K562 (cell line): ENCODE measurements around the gene RGS6. TPM values are rescaled to one million over a fixed set of nuclear protein-coding genes. Genes with fewer than 3 reads are reported as not detected.

Source experiments
- ATAC-seq: fragments of 200-7000 bp; cut with Tn5 transposase; 3 replicates; pipeline ENCODE4 v1.9.1; 2020; ENCODE audit warnings: moderate library complexity
- BruUV-seq: library from RNA; stranded (reverse); fragments of 400-500 nt; replicated peaks from 2 replicates; lab custom pipeline; 2021; lab: Mats Ljungman, UMichigan
- CTCF ChIA-PET: fragments of 300-600 bp; formaldehyde crosslinking; extraction: SDS; loops from one replicate; lab custom pipeline; 2021; ENCODE audit warnings: low intra/inter-chr PET ratio; lab: Yijun Ruan, JAX
- POLR2A ChIA-PET: fragments of 300-600, 350-650 bp; sonication (Branson Sonifier 250); formaldehyde crosslinking; extraction: SDS; loops from one replicate; lab custom pipeline; 2021; ENCODE audit warnings: antibody characterized with exemption, inconsistent platforms; lab: Yijun Ruan, JAX
- DNase-seq, 4 experiments: peaks; one replicate each; pipeline versions ENCODE4 v3.0.0 to v3.0.0-alpha.2; 2011 to 2018; ENCODE audit warnings: low spot score in 3 of 4, mixed read lengths in 3 of 4; ENCODE audit errors: extremely low read depth in 1 of 4
- FAIRE-seq: peaks from 2 replicates; lab custom pipeline; 2011; peaks lifted over from hg19 to GRCh38; lab: Jason Lieb, UNC
- H2AFZ ChIP-seq: 2 replicates; pipeline ENCODE4 v1.6.0; 2011; ENCODE audit warnings: low read depth, low read length, control low read depth, inconsistent platforms
- H3K27ac ChIP-seq: fragments of 200-600 bp; 3 replicates; pipeline ENCODE4 v1.8.0; 2011; ENCODE audit warnings: low read depth, mild to moderate bottlenecking, control low read depth, inconsistent platforms, low read length, moderate library complexity, mixed read lengths; ENCODE audit errors: extremely low read depth
- H3K27me3 ChIP-seq, 2 experiments: fragments of 300-600 bp in 1 of 2; 2 replicates in 1 of 2; 3 replicates in 1 of 2; pipeline versions ENCODE4 v1.6.0 to v1.8.0; 2011; ENCODE audit warnings: inconsistent platforms in 2 of 2, low read length in 2 of 2, mild to moderate bottlenecking in 1 of 2, mixed read lengths in 1 of 2, moderate library complexity in 1 of 2; ENCODE audit not compliant: control insufficient read depth in 2 of 2, insufficient read depth in 2 of 2
- H3K36me3 ChIP-seq: fragments of 300-600 bp; 3 replicates; pipeline ENCODE4 v1.8.0; 2011; ENCODE audit warnings: mild to moderate bottlenecking, low read length, inconsistent platforms; ENCODE audit not compliant: control insufficient read depth, insufficient read depth
- H3K4me1 ChIP-seq, 2 experiments: fragments of 200-600 bp in 1 of 2; replicated peaks in 1 of 2; 2 replicates in 1 of 2; 3 replicates in 1 of 2; pipeline versions ENCODE4 v1.5.1 to v1.8.0; 2011; ENCODE audit warnings: inconsistent platforms in 2 of 2, low read length in 2 of 2, mild to moderate bottlenecking in 1 of 2, mixed read lengths in 1 of 2, moderate library complexity in 1 of 2; ENCODE audit not compliant: control insufficient read depth in 2 of 2, insufficient read depth in 2 of 2
- H3K4me2 ChIP-seq: 2 replicates; pipeline ENCODE4 v1.6.1; 2011; ENCODE audit warnings: low read length, control low read depth, inconsistent platforms, mixed read lengths; ENCODE audit not compliant: insufficient read depth
- H3K4me3 ChIP-seq: fragments of 200-600 bp; sonication (generic), shearing (Covaris generic); 2 replicates; pipeline ENCODE4 v1.5.1; 2016; ENCODE audit warnings: control low read depth, inconsistent platforms
- H3K79me2 ChIP-seq: fragments of 200-600 bp; 3 replicates; pipeline ENCODE4 v1.8.0; 2011; ENCODE audit warnings: low read length, inconsistent platforms; ENCODE audit not compliant: control insufficient read depth, insufficient read depth
- H3K9ac ChIP-seq, 2 experiments: 2 replicates each; pipeline versions ENCODE4 v1.6.0 to v1.6.1; 2011; ENCODE audit warnings: low read depth in 2 of 2, low read length in 2 of 2, control low read depth in 1 of 2, inconsistent platforms in 1 of 2, mild to moderate bottlenecking in 1 of 2, mixed read lengths in 1 of 2; ENCODE audit not compliant: insufficient read depth in 1 of 2
- H3K9me1 ChIP-seq: one replicate; pipeline ENCODE4 v1.6.0; 2011; ENCODE audit warnings: inconsistent platforms, mild to moderate bottlenecking, low read length, moderate library complexity; ENCODE audit not compliant: control insufficient read depth, insufficient read depth
- H3K9me3 ChIP-seq: replicated peaks from 2 replicates; pipeline ENCODE4 v1.5.1; 2011; ENCODE audit warnings: low read depth, low read length, inconsistent platforms; ENCODE audit not compliant: control insufficient read depth, insufficient read depth
- H4K20me1 ChIP-seq: replicated peaks from 2 replicates; pipeline ENCODE4 v1.6.1; 2011; ENCODE audit warnings: low read length, inconsistent platforms, mixed read lengths; ENCODE audit not compliant: control insufficient read depth, insufficient read depth
- BACH1 ChIP-seq: fragments of 200-800 bp; sonication (Bioruptor generic); IDR thresholded peaks from 2 replicates; pipeline ENCODE4 v1.6.1; 2016; ENCODE audit warnings: missing genetic modification characterization, missing compliant biosample characterization
- CBFA2T2 ChIP-seq: fragments of 450-650 bp; conservative IDR thresholded peaks from 2 replicates; pipeline ENCODE4 v1.6.1; 2017; ENCODE audit warnings: mild to moderate bottlenecking
- CBX5 ChIP-seq: IDR thresholded peaks from 2 replicates; pipeline ENCODE4 v1.6.1; 2014; ENCODE audit warnings: low read depth, borderline replicate concordance
- CREB1 ChIP-seq, 2 experiments: sonication (generic) in 1 of 2; formaldehyde crosslinking in 1 of 2; IDR thresholded peaks; 2 replicates each; pipeline versions ENCODE4 v1.6.1 to v1.8.0; 2012 to 2022; ENCODE audit warnings: inconsistent platforms in 1 of 2, mild to moderate bottlenecking in 1 of 2, missing genetic modification reagents in 1 of 2, moderate library complexity in 1 of 2
- GABPB2 ChIP-seq: fragments of 250-450 bp; sonication (Bioruptor Pico); conservative IDR thresholded peaks from 2 replicates; pipeline ENCODE4 v1.5.1; 2021; ENCODE audit warnings: mild to moderate bottlenecking
- MTA3 ChIP-seq: fragments of 450-650 bp; formaldehyde crosslinking; IDR thresholded peaks from 2 replicates; pipeline ENCODE4 v1.6.1; 2017; ENCODE audit warnings: mild to moderate bottlenecking, borderline replicate concordance
- NFXL1 ChIP-seq: fragments of 450-650 bp; formaldehyde crosslinking; IDR thresholded peaks from 2 replicates; pipeline ENCODE4 v1.4.0; 2021; ENCODE audit warnings: mild to moderate bottlenecking
- TARDBP ChIP-seq: fragments of 450-650 bp; IDR thresholded peaks from 2 replicates; pipeline ENCODE4 v1.6.1; 2016
- ZEB2 ChIP-seq: fragments of 450-650 bp; IDR thresholded peaks from 2 replicates; pipeline ENCODE4 v1.6.1; 2016
- ZNF740 ChIP-seq, 3 experiments: fragments of 200-800 bp in 1 of 3; sonication (Bioruptor generic) in 1 of 3; sonication (generic) in 1 of 3; formaldehyde crosslinking in 1 of 3; IDR thresholded peaks; 2 replicates each; pipeline versions ENCODE4 v1.6.1 to v1.8.0; 2016 to 2022; ENCODE audit warnings: mild to moderate bottlenecking in 2 of 3, missing compliant biosample characterization in 2 of 3, missing genetic modification characterization in 2 of 3, missing genetic modification reagents in 1 of 3
- WGBS: fragments of 100-300 bp; shearing (Covaris generic); methylation state at CpG from one replicate; pipeline ENCODE4 v1.1.6; 2016; ENCODE audit warnings: low coverage, mixed read lengths; ENCODE audit not compliant: insufficient coverage; ENCODE audit errors: missing lambda C conversion rate; 5-methylcytosine and 5-hydroxymethylcytosine counted together
- in situ Hi-C: fragments of 300-500 bp; cut with MboI; formaldehyde crosslinking; loops from 4 replicates; pipeline ENCODE4 v1.15.0; 2018; ENCODE audit warnings: inconsistent platforms, mixed read lengths
- intact Hi-C: fragments of 100-400 bp; cut with micrococcal nuclease; formaldehyde crosslinking; loops from 2 replicates; pipeline ENCODE4 v1.14.2; 2022
- polyA plus RNA-seq, 8 experiments: library from polyadenylated mRNA; depleted of rRNA in 4 of 8; stranded (reverse) in 5 of 8; unstranded in 3 of 8; fragments of >200 nt; fragmentation: Nextera tagmentation in 2 of 8; fragmentation: Illumina TruSeq in 1 of 8; extraction: Ambion mirVana in 2 of 8; extraction: Trizol in 1 of 8; gene quantifications; 2 replicates each; pipeline versions ENCODE4 v1.2.1 to v1.2.3, GENCODE V29; 2011 to 2014; ENCODE audit warnings: inconsistent platforms in 1 of 8, missing spikeins in 1 of 8
- total RNA-seq, 7 experiments: library from RNA; depleted of rRNA in 6 of 7; stranded (reverse); fragments of >200 nt in 6 of 7; fragmentation: Illumina TruSeq in 2 of 7; extraction: Trizol in 2 of 7; gene quantifications; 2 replicates each; pipeline versions ENCODE4 v1.2.1 to v1.2.3, GENCODE V29; 2011 to 2021; ENCODE audit warnings: low replicate concordance in 1 of 7

The RGS6 gene
- total and polyA plus RNA-seq, 9 of the 15 experiments (the other 6 are each of a cell fraction or from before 2014, with no cell fraction given): not detected

- H3K36me3 ChIP-seq: no peaks in the 10 kb centered on the region
- no peaks in the 10 kb centered on the region for H3K9me3 ChIP-seq
- H3K9ac ChIP-seq: no peak overlapping the region
- H2AFZ ChIP-seq: no peak overlapping the region
- H3K4me2 ChIP-seq: no peak overlapping the region
- DNase-seq (no peak), FAIRE-seq (no peak), ATAC-seq (no peak)
- H3K4me1 ChIP-seq: no peaks in the 10 kb centered on the region
- in situ Hi-C loops: no loop called here
- intact Hi-C loops: no loop called here
- no peaks in the 10 kb centered on the region for H3K9me1 ChIP-seq
- BruUV-seq: no TSS peak
- ChIA-PET CTCF (no interaction called here), POLR2A (no interaction called here)
- no peaks in the 10 kb centered on the region for H4K20me1 ChIP-seq
- no peak overlapping the region for H3K27ac ChIP-seq
- 0% methylated on average over 7 of the region's 8 CpGs for WGBS
- H3K4me3 ChIP-seq: no peak overlapping the region
- no peaks in the 10 kb centered on the region for H3K79me2 ChIP-seq
- H3K27me3 ChIP-seq: no peaks in the 10 kb centered on the region
- TF ChIP-seq GABPB2 (CRISPR knock-in tag): no peak
- no peak for TF ChIP-seq CREB1 (IDR thresholded peaks at IDR 0.05)
- no peak for TF ChIP-seq CREB1 (CRISPR knock-in tag; IDR thresholded peaks at IDR 0.05)
- TF ChIP-seq ZNF740 (CRISPR knock-in tag; IDR thresholded peaks at IDR 0.05): no peak
- TF ChIP-seq ZNF740 (tag; IDR thresholded peaks at IDR 0.05): no peak
- no peak for TF ChIP-seq NFXL1 (CRISPR knock-in tag)
- no peak for TF ChIP-seq TARDBP
- no peak for TF ChIP-seq MTA3
- TF ChIP-seq ZEB2: no peak
- 0 out of 2 replicates have a peak, but pooled peaks have one; percentile 16 for TF ChIP-seq CBFA2T2
- no peak for TF ChIP-seq CBX5
- no peak for TF ChIP-seq BACH1 (tag)
Observed at GRCh38 chr14:71960494-71961353, 28.5 kb downstream of the RGS6 start.
